Measurements from ENCODE around the gene ELAVL1.

GRCh38 chr19:7932276-7932929, 73.0 kb downstream of the ELAVL1 start:
- TF ChIP-seq POLR2AphosphoS5 (IDR thresholded peaks at IDR 0.05; ENCODE audit: control insufficient read depth, insufficient read depth, low read depth, low read length) (no peak), POLR2A (conservative IDR thresholded peaks at IDR 0.05) (no peak), ARNT (IDR thresholded peaks at IDR 0.05) (no peak), POLR2G (IDR thresholded peaks at IDR 0.05; ENCODE audit: low read depth, low read length) (no peak; the same call in 1 of the 2 replicates), DNMT1 (IDR thresholded peaks at IDR 0.05) (no peak)
